Gastroesophageal sphincter (tissue), 4 donors: ENCODE measurements around the gene CCDC88C. TPM values are rescaled to one million over a fixed set of nuclear protein-coding genes. Genes with fewer than 3 reads are reported as not detected.

Experiments
- ATAC-seq: fragments of 150-250 bp; one replicate; pipeline ENCODE4 v1.9.1; 2016; ENCODE audit warnings: mild to moderate bottlenecking, moderate library complexity
- H3K27ac ChIP-seq, 4 donors: fragments of 200-600 bp; sonication (generic) in 3 of 4; 1 replicate in 3 of 4; 2 replicates in 1 of 4; pipeline ENCODE4 v1.5.1; 2016 to 2019
- H3K27me3 ChIP-seq: fragments of 200-600 bp; sonication (generic); one replicate; pipeline ENCODE4 v1.5.1; 2019
- H3K36me3 ChIP-seq, 2 donors: fragments of 200-600 bp; sonication (generic); one replicate each; pipeline ENCODE4 v1.5.1; 2019; ENCODE audit warnings: control low read depth in 1 of 2
- H3K4me1 ChIP-seq, 3 donors: fragments of 200-600 bp; sonication (generic); 1 replicate in 2 of 3; 2 replicates in 1 of 3; pipeline ENCODE4 v1.5.1; 2016 to 2019; ENCODE audit warnings: control low read depth in 2 of 3
- H3K4me3 ChIP-seq, 2 donors: fragments of 200-600 bp; sonication (generic); one replicate each; pipeline ENCODE4 v1.5.1; 2019; ENCODE audit warnings: mild to moderate bottlenecking in 1 of 2, moderate library complexity in 1 of 2
- H3K9me3 ChIP-seq, 3 donors: fragments of 200-600 bp; sonication (generic); one replicate each; pipeline ENCODE4 v1.5.1; 2017 to 2019; ENCODE audit warnings: control low read depth in 2 of 3
- EP300 ChIP-seq: sonication (generic); formaldehyde crosslinking; IDR thresholded peaks from one replicate; pipeline ENCODE4 v1.6.1; 2017; ENCODE audit warnings: antibody characterized with exemption, mild to moderate bottlenecking
- POLR2A ChIP-seq, 2 donors: fragments of 450-650 bp; IDR thresholded peaks; one replicate each; pipeline ENCODE4 v1.6.1; 2017; ENCODE audit warnings: antibody characterized with exemption in 2 of 2, mild to moderate bottlenecking in 2 of 2, moderate library complexity in 1 of 2
- POLR2AphosphoS5 ChIP-seq: sonication (generic); formaldehyde crosslinking; IDR thresholded peaks from one replicate; pipeline ENCODE4 v1.6.1; 2017; ENCODE audit warnings: antibody characterized with exemption
- WGBS, 2 donors: methylation state at CpG; one replicate each; pipeline ENCODE4 v1.1.5; 2018; ENCODE audit warnings: low coverage in 1 of 2; 5-methylcytosine and 5-hydroxymethylcytosine counted together
- total RNA-seq, 4 donors: library from RNA; depleted of rRNA; stranded (reverse); fragments of >200 nt; gene quantifications; one replicate each; pipeline ENCODE4 v1.1.0, GENCODE V29; 2016
- TF ChIP-seq, protein P1 (sequence below), 4 experiments: fragments of 200-600 bp in 2 of 4; fragments of 450-650 bp in 2 of 4; sonication (generic) in 1 of 4; IDR thresholded peaks; one replicate each; pipeline ENCODE4 v1.5.1; 2017 to 2019; ENCODE audit warnings: antibody characterized with exemption in 4 of 4, mild to moderate bottlenecking in 2 of 4, moderate library complexity in 2 of 4

The CCDC88C gene
- total RNA-seq, 4 donors from 2014 or later: 2.0 to 10.1 (median 4.9) TPM

DNA sequence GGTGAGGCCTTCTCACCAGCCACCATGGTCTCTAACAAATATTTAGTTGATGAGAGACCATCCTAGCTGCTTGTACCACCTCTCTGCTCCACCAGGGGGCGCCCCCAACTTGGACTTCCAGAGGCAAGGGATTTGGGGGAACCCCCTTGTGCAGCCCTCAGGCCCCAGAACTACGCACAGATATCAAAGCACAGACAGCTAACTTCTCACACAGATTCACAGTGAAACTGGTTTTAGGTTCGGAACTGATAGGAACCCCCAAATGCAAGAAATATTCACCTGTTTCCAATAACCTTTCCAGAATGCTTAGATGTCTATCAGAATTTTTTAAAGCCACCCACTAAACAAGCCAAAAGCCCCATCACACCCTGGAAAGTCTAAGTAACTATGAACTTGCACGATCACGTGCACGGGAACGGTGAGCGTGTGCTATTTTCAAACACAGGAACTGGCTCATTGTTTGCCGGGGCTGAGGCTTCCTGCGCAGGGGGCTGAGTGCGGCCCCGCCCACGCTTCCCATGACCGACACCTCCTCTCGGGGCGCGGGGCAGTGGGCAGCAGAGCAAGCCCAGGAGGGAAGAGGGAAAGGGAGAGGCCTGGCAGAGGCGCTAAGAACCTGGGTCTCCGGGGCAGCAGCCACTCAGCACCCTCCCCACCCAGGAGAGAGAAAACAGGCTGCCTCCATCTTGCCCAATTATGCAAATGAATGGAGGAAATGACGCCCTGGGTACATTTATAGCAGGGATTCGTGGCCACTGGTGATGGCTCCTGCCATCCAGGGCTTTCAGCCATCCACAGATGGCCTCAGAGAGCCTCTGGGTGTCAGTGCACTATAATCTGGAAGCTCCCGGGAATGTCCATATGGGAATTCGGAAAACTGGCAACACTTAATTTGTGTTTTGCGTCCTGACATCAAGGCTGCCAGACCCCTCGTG, 93.7 kb downstream of the CCDC88C start:
- peak overlapping the region in 1 of 2 donors; percentile 43 for H3K4me3 ChIP-seq
- H3K9me3 ChIP-seq: no peaks in the 10 kb centered on the region
- H3K27ac ChIP-seq: peak overlapping the region in 3 of 4 donors; percentile 49 to 64 (median 59)
- 20 to 35% methylated on average over 7 to 18 of the region's 25 CpGs for WGBS, 2 donors
- no peaks in the 10 kb centered on the region for H3K27me3 ChIP-seq
- peak; percentile 81 for ATAC-seq
- TF ChIP-seq, protein P1, sequence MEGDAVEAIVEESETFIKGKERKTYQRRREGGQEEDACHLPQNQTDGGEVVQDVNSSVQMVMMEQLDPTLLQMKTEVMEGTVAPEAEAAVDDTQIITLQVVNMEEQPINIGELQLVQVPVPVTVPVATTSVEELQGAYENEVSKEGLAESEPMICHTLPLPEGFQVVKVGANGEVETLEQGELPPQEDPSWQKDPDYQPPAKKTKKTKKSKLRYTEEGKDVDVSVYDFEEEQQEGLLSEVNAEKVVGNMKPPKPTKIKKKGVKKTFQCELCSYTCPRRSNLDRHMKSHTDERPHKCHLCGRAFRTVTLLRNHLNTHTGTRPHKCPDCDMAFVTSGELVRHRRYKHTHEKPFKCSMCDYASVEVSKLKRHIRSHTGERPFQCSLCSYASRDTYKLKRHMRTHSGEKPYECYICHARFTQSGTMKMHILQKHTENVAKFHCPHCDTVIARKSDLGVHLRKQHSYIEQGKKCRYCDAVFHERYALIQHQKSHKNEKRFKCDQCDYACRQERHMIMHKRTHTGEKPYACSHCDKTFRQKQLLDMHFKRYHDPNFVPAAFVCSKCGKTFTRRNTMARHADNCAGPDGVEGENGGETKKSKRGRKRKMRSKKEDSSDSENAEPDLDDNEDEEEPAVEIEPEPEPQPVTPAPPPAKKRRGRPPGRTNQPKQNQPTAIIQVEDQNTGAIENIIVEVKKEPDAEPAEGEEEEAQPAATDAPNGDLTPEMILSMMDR (IDR thresholded peaks at IDR 0.05): peak in 3 of 4 experiments; percentile 90 to 92 (median 90)
- TF ChIP-seq POLR2A (IDR thresholded peaks at IDR 0.05): no peak
- peaks cover 0 to 30% (median 0%) of the 10 kb centered on the region in 3 donors for H3K4me1 ChIP-seq
- H3K36me3 ChIP-seq: no peaks in the 10 kb centered on the region

DNA sequence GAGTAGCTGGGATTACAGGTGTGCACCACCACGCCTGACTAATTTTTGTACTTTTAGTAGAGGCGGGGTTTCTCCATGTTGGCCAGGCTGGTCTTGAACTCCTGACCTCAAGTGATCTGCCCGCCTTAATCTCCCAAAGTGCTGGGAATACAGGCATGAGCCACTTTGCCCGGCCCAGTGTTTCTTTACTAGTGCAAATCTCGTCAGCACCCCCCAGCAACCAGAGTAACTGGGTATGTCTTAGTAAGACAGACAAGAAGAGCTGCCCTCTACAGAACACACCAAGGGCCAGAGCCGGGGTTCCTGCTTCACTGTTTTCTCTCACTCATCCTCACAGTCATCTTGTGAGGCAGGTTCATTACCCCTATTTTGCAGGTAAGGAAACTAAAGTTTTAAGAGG, 94.6 kb downstream of the CCDC88C start:
- TF ChIP-seq, protein P1 (IDR thresholded peaks at IDR 0.05): no peak
- TF ChIP-seq EP300 (no peak), POLR2AphosphoS5 (no peak), POLR2A (IDR thresholded peaks at IDR 0.05) (no peak)
- 80 to 88% methylated on average over 1 of the region's 6 CpGs for WGBS, 2 donors
- no peaks in the 10 kb centered on the region for H3K36me3 ChIP-seq
- peak overlapping the region in 3 of 4 donors; percentile 49 to 64 (median 59) for H3K27ac ChIP-seq
- H3K4me1 ChIP-seq: peaks cover 0 to 32% (median 0%) of the 10 kb centered on the region in 3 donors
- no peaks in the 10 kb centered on the region for H3K9me3 ChIP-seq
- H3K27me3 ChIP-seq: no peaks in the 10 kb centered on the region
- no peak overlapping the region for H3K4me3 ChIP-seq
- no peak for ATAC-seq

DNA sequence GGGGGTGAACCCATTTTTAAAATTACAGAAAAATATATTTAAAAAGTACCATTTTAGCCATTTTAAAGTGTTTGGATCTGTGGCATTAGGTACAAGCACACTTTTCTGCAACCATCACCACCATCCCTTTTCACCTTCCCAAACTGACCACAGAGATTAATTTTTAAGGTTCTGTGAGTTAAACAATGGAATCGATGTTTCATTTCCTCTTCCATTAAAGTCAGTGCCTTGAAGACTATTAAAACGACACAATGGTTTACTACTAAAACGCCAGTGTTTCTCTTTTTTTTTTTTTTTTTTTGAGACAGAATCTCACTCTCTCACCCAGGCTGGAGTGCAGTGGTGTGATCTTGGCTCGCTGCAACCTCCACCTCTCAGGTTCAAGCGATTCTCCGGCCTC, 95.0 kb downstream of the CCDC88C start:
- TF ChIP-seq, protein P1 (IDR thresholded peaks at IDR 0.05): no peak
- TF ChIP-seq POLR2A (IDR thresholded peaks at IDR 0.05) (no peak), POLR2AphosphoS5 (no peak)
- Histone ChIP-seq H3K4me3 (no peak overlapping the region), H3K36me3 (no peaks in the 10 kb centered on the region), H3K27me3 (no peaks in the 10 kb centered on the region), H3K4me1 (peaks cover 0 to 36% (median under 1%) of the 10 kb centered on the region in 3 donors), H3K9me3 (no peaks in the 10 kb centered on the region), H3K27ac (no peak overlapping the region)
- no peak for ATAC-seq
- WGBS, 2 donors: 64 to 70% methylated on average over 3 to 4 of the region's 6 CpGs

DNA sequence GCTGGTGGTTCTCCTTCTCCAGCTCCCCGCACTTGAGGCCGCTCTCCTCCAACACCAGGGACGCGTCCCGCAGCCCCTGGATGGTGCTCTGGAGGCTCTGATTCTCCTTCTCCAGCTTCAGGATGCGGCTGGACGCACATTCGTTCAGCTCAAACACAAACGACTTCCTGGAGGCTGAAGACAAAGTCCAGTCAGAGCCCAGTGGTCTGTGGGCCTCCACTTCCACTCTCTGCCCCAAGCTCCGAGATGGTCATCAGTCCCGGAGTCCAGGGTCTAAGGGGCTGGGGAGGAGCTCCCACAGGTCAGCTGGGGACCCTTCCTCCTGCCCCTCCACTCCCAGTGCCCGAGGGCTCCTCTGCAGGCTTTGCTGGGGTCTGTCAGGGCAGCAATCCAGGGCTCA, 96.5 kb downstream of the CCDC88C start:
- Histone ChIP-seq H3K4me1 (peaks cover 0 to 43% (median 12%) of the 10 kb centered on the region in 3 donors), H3K36me3 (no peaks in the 10 kb centered on the region), H3K4me3 (no peak overlapping the region), H3K27ac (no peak overlapping the region), H3K27me3 (no peaks in the 10 kb centered on the region), H3K9me3 (no peaks in the 10 kb centered on the region)
- no CpG with 5 or more reads among the region's 12 CpGs for WGBS, 2 donors
- no peak for ATAC-seq
- no peak for TF ChIP-seq POLR2AphosphoS5
- TF ChIP-seq POLR2A (IDR thresholded peaks at IDR 0.05): no peak
- TF ChIP-seq, protein P1 (IDR thresholded peaks at IDR 0.05): no peak

DNA sequence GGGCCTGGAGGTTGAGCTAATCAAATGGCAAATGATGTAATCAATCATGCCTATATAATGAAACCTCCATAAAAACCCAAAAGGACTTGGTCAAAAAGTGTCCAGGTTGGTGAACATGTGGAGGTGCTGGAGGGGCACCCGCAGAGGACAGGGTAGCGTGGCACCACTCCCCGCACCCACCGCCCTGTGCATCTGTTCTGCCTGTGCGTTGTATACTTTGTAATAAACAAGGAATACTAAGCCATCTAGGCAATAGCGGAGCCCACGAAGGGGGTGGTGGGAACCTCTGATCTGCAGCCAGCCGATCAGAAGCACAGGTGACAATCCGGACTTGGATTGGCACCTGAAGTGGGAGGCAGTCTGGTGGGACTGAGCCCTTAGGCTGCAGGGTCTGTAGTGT, 97.4 kb downstream of the CCDC88C start:
- no peaks in the 10 kb centered on the region for H3K9me3 ChIP-seq
- ATAC-seq: no peak
- H3K36me3 ChIP-seq: no peaks in the 10 kb centered on the region
- WGBS, 2 donors: 91 to 93% methylated on average over 7 to 9 of the region's 9 CpGs
- H3K27ac ChIP-seq: no peak overlapping the region
- peaks cover 0 to 43% (median 12%) of the 10 kb centered on the region in 3 donors for H3K4me1 ChIP-seq
- no peak for TF ChIP-seq EP300
- TF ChIP-seq POLR2A (IDR thresholded peaks at IDR 0.05): no peak
- TF ChIP-seq, protein P1 (IDR thresholded peaks at IDR 0.05): no peak
- TF ChIP-seq POLR2AphosphoS5: no peak
- no peak overlapping the region for H3K4me3 ChIP-seq
- H3K27me3 ChIP-seq: no peaks in the 10 kb centered on the region
